Subcutaneous adipose tissue (tissue), 4 donors: Measurements from ENCODE around the gene DOCK2. TPM values are rescaled to one million over a fixed set of nuclear protein-coding genes. Genes with fewer than 3 reads are reported as not detected.

ENCODE experiments used
- total RNA-seq, 4 donors: library from RNA; depleted of rRNA; stranded (reverse); fragments of >200 nt; gene quantifications; one replicate each; pipeline ENCODE4 v1.1.0, GENCODE V29; 2016
- TF ChIP-seq, protein P1 (sequence below): fragments of 450-650 bp; IDR thresholded peaks from one replicate; pipeline ENCODE4 v1.5.1; 2016; ENCODE audit warnings: low read depth, mild to moderate bottlenecking, control low read depth, antibody characterized with exemption, moderate library complexity

Gene DOCK2
- total RNA-seq, 4 donors from 2014 or later, result 23.9 to 101 (median 51.1) TPM

DNA sequence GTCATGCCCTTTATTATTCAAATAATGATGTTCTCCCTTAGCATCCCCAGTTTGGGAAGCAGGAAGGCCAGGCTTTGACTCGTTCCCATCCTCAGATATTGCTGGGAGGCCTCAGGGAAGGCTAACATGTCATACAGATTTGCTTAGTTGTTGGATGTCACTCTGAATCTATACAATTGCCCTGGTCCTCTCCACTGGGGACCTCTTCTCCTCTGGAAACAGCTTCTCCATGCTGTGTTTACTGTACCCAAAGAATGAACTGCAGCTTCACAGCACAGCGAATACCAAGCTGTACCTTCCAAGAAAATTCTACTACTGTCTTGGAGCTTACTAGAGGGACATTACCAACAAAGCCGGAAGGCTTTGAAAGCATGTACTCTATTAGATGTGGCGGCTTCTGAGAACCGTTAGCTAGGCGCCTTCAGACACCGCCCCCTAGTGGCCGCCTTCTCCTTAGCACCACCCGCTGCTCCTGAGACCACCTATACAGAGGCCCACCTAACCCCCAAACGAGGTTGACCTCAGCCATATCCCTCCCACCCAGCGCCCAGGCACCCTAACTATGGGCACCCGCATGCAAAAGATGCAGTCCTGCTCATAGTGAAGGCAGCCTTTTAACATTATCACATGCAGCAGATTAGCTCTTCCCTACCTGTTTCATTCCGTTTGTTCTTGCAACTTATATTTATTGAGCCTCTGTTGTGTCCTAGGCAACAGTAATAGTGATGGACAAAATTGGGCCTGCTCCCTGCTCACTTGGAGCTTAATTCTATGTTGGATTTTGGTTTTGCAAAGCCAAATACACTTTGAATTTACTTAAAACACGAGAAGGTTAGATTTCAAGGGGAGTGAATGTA, 433.7 kb downstream of the DOCK2 start:
- TF ChIP-seq, protein P1, sequence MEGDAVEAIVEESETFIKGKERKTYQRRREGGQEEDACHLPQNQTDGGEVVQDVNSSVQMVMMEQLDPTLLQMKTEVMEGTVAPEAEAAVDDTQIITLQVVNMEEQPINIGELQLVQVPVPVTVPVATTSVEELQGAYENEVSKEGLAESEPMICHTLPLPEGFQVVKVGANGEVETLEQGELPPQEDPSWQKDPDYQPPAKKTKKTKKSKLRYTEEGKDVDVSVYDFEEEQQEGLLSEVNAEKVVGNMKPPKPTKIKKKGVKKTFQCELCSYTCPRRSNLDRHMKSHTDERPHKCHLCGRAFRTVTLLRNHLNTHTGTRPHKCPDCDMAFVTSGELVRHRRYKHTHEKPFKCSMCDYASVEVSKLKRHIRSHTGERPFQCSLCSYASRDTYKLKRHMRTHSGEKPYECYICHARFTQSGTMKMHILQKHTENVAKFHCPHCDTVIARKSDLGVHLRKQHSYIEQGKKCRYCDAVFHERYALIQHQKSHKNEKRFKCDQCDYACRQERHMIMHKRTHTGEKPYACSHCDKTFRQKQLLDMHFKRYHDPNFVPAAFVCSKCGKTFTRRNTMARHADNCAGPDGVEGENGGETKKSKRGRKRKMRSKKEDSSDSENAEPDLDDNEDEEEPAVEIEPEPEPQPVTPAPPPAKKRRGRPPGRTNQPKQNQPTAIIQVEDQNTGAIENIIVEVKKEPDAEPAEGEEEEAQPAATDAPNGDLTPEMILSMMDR, result no peak

DNA sequence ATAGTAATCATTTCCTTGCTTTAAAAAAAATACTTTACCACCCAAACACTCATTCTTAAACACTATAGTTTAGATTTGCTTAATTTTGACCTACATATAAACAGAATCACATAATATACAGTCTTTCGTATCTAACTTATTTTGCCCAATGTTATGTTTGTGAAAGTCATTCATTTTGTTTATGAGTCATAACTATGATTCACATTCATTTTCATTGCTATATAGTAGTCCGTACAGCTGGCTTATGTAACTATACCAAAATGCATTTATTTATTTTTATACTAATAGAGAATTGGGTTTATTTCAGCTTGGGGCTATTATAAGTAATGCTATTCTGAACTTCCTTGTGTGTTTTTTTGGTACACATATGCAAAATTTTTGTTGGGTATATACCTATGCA, 434.7 kb downstream of the DOCK2 start:
- TF ChIP-seq, protein P1, result no peak

DNA sequence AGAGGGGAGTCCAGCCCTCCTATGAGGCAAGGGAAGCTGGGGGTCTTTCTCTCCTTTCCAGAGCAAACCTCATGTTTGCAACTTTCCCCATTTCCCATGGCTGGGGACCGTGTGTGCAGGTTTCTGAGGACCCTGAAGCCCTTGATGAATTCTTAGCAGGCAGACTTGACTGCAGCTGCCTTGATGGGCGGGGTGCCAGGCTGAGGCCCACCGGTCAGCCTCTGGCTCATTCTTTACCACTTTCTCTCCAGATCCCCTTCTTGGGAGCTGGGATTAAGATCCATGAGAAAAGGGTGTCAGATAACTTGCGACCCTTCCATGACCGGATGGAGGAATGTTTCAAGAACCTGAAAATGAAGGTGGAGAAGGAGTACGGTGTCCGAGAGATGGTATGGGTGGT, 438.6 kb downstream of the DOCK2 start:
- TF ChIP-seq, protein P1, result no peak

DNA sequence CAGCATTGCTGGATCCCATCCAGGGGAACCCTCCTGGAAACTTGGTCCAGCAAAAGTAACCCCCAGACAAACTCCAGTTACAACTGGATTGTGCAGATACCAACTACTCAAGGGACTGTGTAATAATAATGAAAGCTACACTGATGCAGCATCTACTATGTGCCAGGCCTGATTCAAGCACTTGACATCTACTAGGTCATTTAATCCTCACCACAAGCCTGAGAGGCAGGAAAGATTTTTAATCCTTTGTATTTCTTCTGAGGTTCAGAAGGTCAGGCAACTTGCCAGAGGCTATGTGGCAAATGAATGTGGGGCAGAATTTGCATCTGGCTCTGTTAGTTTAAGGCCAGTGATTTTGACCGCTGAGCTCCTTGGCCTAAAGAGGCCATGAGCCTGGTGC, 439.1 kb downstream of the DOCK2 start:
- TF ChIP-seq, protein P1, result no peak

DNA sequence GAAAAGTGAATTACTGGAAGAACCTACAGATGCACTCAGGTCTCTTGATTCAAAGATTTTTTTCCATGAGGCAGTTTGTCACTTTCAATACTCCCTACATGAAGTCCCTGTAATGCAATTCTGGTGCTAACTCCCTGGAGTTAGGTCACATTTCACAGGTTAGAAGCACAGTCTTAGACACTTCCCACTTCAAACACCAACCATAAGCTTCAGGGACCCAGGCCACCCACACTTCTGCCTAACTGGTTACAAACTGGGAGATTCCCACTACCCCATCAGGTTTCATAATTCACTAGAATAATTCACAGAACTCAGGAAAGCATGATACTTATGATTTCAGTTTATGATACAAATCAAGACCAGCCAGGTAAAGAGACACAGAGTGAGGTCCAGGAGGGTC, 439.7 kb downstream of the DOCK2 start:
- TF ChIP-seq, protein P1, result no peak

DNA sequence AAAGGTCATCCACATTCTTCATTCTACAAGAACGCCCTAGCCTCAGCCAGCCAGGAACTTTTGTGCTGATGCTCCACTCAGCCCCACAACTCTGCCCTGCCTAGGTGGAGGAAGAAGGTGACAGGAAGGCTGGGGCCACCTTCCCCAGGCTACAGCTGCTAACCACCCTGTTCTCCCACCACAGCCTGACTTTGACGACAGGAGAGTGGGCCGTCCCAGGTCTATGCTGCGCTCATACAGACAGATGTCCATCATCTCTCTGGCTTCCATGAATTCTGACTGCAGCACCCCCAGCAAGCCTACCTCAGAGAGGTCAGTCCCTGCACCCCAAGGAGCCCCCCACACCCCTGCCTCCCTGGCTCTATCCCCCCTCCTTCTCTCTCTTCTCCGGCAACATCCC, 440.5 kb downstream of the DOCK2 start:
- TF ChIP-seq, protein P1, result no peak

DNA sequence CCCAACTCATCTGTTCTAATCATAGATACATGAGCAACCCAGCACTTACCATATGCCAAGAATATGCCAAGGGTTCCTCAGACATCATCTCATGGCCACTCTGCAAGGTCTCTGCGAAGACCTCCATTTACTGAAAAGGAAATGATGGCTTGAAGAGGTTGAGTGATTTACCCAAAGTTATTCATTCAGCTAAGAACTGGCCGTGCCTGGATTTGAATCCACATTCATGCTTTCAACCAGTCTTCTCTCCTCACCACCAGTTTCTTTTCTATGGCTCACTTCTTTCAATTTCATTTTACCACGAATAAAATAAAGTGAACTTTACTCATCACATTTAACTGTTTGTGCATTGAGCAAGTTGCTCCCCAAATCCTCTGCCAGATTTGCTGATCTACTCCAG, 441.4 kb downstream of the DOCK2 start:
- TF ChIP-seq, protein P1, result no peak
